A549 (cell line): ENCODE data around the gene LCN6. TPM values are rescaled to one million over a fixed set of nuclear protein-coding genes. Genes with fewer than 3 reads are reported as not detected.
"Not testable (repeated sequence)": the region's sequence is repeated elsewhere in the genome, so short reads cannot be mapped to it uniquely, and the experiment has no call there.

Experiments used
- ATAC-seq, 2 experiments: fragments of 200-7000 bp in 1 of 2; fragments of >200 bp in 1 of 2; cut with Nextera tagmentation in 1 of 2; cut with Tn5 transposase in 1 of 2; 3 replicates each; pipeline versions ENCODE4 v1.8.0 to v1.9.1; 2018 to 2020; ENCODE audit warnings: mild to moderate bottlenecking in 1 of 2, moderate library complexity in 1 of 2
- CTCF ChIA-PET: fragments of 300-600 bp; sonication (Branson Sonifier 250); formaldehyde crosslinking; extraction: SDS; loops from one replicate; lab custom pipeline; 2021; ENCODE audit warnings: antibody characterized with exemption, inconsistent platforms; lab: Yijun Ruan, JAX
- POLR2A ChIA-PET: fragments of 350-600 bp; formaldehyde crosslinking; extraction: SDS; loops from one replicate; lab custom pipeline; 2021; ENCODE audit warnings: antibody characterized with exemption, inconsistent platforms; lab: Yijun Ruan, JAX
- DNase-seq, 2 experiments: peaks; one replicate each; pipeline versions ENCODE4 v3.0.0 to v3.0.0-alpha.2; 2011 to 2016; ENCODE audit warnings: low read depth in 1 of 2, low spot score in 1 of 2
- FAIRE-seq: peaks from 2 replicates; lab custom pipeline; 2011; peaks lifted over from hg19 to GRCh38; lab: Jason Lieb, UNC
- H3K27ac ChIP-seq, 2 experiments: fragments of >200 bp; sonication (Bioruptor Twin); formaldehyde crosslinking; 3 replicates each; pipeline ENCODE4 v1.5.1; 2016 to 2017
- H3K4me1 ChIP-seq: fragments of >200 bp; sonication (Bioruptor Twin); formaldehyde crosslinking; 3 replicates; pipeline ENCODE4 v1.6.1; 2016
- H3K4me2 ChIP-seq: fragments of >200 bp; sonication (Bioruptor Twin); formaldehyde crosslinking; 3 replicates; pipeline ENCODE4 v1.6.1; 2016
- H3K4me3 ChIP-seq: fragments of >200 bp; sonication (Bioruptor Twin); formaldehyde crosslinking; 3 replicates; pipeline ENCODE4 v1.5.1; 2016
- H3K9me3 ChIP-seq: fragments of >200 bp; sonication (Bioruptor Twin); formaldehyde crosslinking; 3 replicates; pipeline ENCODE4 v1.6.1; 2016
- CHD2 ChIP-seq: fragments of 150-350 bp; IDR thresholded peaks from 2 replicates; pipeline ENCODE4 v1.6.1; 2014; ENCODE audit warnings: low read length; ENCODE audit not compliant: partially characterized antibody
- EHF ChIP-seq: fragments of 250-450 bp; sonication (Bioruptor Pico); IDR thresholded peaks from 2 replicates; pipeline ENCODE4 v1.5.0; 2020; ENCODE audit warnings: mild to moderate bottlenecking
- JUN ChIP-seq, 2 experiments: fragments of >200 bp; sonication (Bioruptor Twin); formaldehyde crosslinking; IDR thresholded peaks; 2 replicates in 1 of 2; 3 replicates in 1 of 2; pipeline ENCODE4 v1.6.1; 2016 to 2017
- KDM1A ChIP-seq: fragments of 200-600 bp; sonication (generic); IDR thresholded peaks from 2 replicates; pipeline ENCODE4 v1.6.1; 2016; ENCODE audit warnings: low read depth, mild to moderate bottlenecking
- NPAS2 ChIP-seq: fragments of 250-450 bp; sonication (Bioruptor Pico); IDR thresholded peaks from 2 replicates; pipeline ENCODE4 v1.8.0; 2022; ENCODE audit warnings: mild to moderate bottlenecking, moderate library complexity, borderline replicate concordance
- NR3C1 ChIP-seq: fragments of >200 bp; sonication (Bioruptor Twin); formaldehyde crosslinking; IDR thresholded peaks from 3 replicates; pipeline ENCODE4 v1.6.1; 2017
- POLR2A ChIP-seq: IDR thresholded peaks from 2 replicates; pipeline ENCODE4 v1.6.1; 2012; ENCODE audit warnings: mild to moderate bottlenecking, low read length
- POLR2AphosphoS2 ChIP-seq: conservative IDR thresholded peaks from 2 replicates; pipeline ENCODE4 v1.6.1; 2012; ENCODE audit warnings: low read length, improper control_type of control experiment, inconsistent platforms
- RAD21 ChIP-seq, 2 experiments: fragments of >200 bp in 1 of 2; sonication (Bioruptor Twin) in 1 of 2; formaldehyde crosslinking in 1 of 2; IDR thresholded peaks in 1 of 2; conservative IDR thresholded peaks in 1 of 2; 2 replicates in 1 of 2; 3 replicates in 1 of 2; pipeline ENCODE4 v1.6.1; 2012 to 2018; ENCODE audit warnings: inconsistent platforms in 1 of 2
- SMC3 ChIP-seq: fragments of >200 bp; sonication (Bioruptor Twin); formaldehyde crosslinking; IDR thresholded peaks from 3 replicates; pipeline ENCODE4 v1.6.1; 2018; ENCODE audit warnings: inconsistent platforms
- TP53 ChIP-seq: fragments of 250-450 bp; sonication (Bioruptor Pico); IDR thresholded peaks from 2 replicates; pipeline ENCODE4 v1.5.0; 2021; ENCODE audit warnings: mild to moderate bottlenecking, moderate library complexity
- WGBS: methylation state at CpG from one replicate; pipeline ENCODE4 v1.1.6; 2017; ENCODE audit errors: missing lambda C conversion rate; 5-methylcytosine and 5-hydroxymethylcytosine counted together
- polyA plus RNA-seq, 4 experiments: library from polyadenylated mRNA; depleted of rRNA in 3 of 4; stranded (reverse); fragments of >200 nt; fragmentation: RNase III in 1 of 4; extraction: RNeasy Plus Mini Kit Qiagen cat#74134 plus additional on column Dnase treatment in 1 of 4; gene quantifications; 2 replicates in 3 of 4; 3 replicates in 1 of 4; pipeline ENCODE4 v1.2.3, GENCODE V29; 2011 to 2017
- TF ChIP-seq, protein P1 (sequence below): fragments of 150-350 bp; IDR thresholded peaks from 2 replicates; pipeline ENCODE4 v1.6.1; 2014; ENCODE audit warnings: low read depth, mild to moderate bottlenecking, low read length
- TF ChIP-seq, protein P2 (sequence below): fragments of 250-450 bp; sonication (Bioruptor Pico); IDR thresholded peaks from 2 replicates; pipeline ENCODE4 v1.5.0; 2021; ENCODE audit warnings: mild to moderate bottlenecking, moderate library complexity, borderline replicate concordance
- TF ChIP-seq, protein P3 (sequence below): IDR thresholded peaks from 2 replicates; pipeline ENCODE4 v1.6.1; 2012

LCN6 gene
- polyA plus RNA-seq, 2 of the 4 experiments (the other 2 are of a cell fraction), result not detected

DNA sequence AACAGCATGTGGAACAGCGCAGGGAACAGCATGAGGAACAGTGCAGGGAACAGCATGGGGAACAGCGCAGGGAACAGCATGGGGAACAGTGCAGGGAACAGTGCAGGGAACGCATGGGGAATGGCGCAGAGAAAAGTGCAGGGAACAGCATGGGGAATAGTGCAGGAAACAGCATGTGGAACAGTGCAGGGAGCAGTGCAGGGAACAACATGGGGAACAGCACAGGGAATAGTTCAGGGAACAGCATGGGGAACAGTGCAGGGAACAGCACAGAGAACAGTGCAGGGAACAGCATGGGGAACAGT, 7.8 kb upstream of the LCN6 start:
- H3K4me2 ChIP-seq, result no peak overlapping the region
- no peak overlapping the region for H3K4me3 ChIP-seq
- FAIRE-seq (no peak), DNase-seq (no peak), ATAC-seq (no peak)
- 97% methylated on average over 4 of the region's 4 CpGs for WGBS
- peaks cover 13% of the 10 kb centered on the region for H3K9me3 ChIP-seq
- no peak overlapping the region for H3K27ac ChIP-seq
- peaks cover 2% of the 10 kb centered on the region; the same call in 1 of the 3 replicates for H3K4me1 ChIP-seq
- CTCF ChIA-PET, result interaction anchor here (28.0 kb wide), 1 partner anchor 22 kb away, joined by 625 read pairs; the partner anchor contains the start of gene TMEM141
- TF ChIP-seq POLR2A (no peak), JUN (IDR thresholded peaks at IDR 0.05) (no peak)
- TF ChIP-seq, protein P1, sequence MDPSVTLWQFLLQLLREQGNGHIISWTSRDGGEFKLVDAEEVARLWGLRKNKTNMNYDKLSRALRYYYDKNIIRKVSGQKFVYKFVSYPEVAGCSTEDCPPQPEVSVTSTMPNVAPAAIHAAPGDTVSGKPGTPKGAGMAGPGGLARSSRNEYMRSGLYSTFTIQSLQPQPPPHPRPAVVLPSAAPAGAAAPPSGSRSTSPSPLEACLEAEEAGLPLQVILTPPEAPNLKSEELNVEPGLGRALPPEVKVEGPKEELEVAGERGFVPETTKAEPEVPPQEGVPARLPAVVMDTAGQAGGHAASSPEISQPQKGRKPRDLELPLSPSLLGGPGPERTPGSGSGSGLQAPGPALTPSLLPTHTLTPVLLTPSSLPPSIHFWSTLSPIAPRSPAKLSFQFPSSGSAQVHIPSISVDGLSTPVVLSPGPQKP, result no peak
- POLR2A ChIA-PET, result no interaction called here

DNA sequence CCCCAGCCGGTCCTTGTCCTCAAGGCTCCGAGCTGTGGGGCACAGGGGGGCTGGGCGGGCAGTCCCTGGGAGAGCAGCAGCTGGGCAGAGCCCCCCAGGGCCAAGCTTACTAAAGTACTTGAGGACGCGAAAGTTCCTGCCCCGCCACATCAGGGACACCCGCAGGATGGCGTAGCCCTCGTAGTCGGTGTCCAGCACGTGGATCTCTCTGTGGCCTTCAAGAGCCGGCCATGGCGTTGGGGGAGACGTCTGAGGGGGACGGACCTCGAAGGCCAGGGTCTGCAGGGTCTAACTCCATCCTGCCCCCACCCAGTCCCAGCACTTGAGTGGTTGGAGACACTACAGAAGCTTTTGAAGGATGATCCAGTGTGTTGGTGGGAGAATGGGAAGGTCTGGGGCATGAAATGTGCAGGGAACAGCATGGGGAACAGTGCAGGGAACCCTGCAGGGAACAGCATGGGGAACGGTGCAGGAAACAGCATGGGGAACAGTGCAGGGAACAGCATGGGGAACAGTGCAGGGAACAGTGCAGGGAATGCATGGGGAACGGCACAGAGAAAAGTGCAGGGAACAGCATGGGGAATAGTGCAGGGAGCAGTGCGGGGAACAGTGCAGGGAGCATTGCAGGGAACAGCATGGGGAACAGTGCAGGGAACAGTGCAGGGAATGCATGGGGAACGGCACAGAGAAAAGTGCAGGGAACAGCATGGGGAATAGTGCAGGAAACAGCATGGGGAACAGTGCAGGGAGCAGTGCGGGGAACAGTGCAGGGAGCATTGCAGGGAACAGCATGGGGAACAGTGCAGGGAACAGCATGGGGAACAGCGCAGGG, 7.2 kb upstream of the LCN6 start:
- ATAC-seq, FAIRE-seq, H3K27ac ChIP-seq, DNase-seq, H3K4me2 ChIP-seq, POLR2A ChIA-PET, H3K4me3 ChIP-seq, H3K4me1 ChIP-seq: not testable (repeated sequence)
- peaks cover 13% of the 10 kb centered on the region for H3K9me3 ChIP-seq
- WGBS, result 94% methylated on average over 19 of the region's 22 CpGs
- CTCF ChIA-PET, result interaction anchor here (1.6 to 28.0 kb wide), 4 partner anchors 11 to 37 kb away, joined by 3 to 625 read pairs (median 8); partner anchors contain the start of gene TMEM141
- peak; percentile 55 for TF ChIP-seq KDM1A
- TF ChIP-seq, all 56 proteins: peak for 1; not testable (repeated sequence) for 55

DNA sequence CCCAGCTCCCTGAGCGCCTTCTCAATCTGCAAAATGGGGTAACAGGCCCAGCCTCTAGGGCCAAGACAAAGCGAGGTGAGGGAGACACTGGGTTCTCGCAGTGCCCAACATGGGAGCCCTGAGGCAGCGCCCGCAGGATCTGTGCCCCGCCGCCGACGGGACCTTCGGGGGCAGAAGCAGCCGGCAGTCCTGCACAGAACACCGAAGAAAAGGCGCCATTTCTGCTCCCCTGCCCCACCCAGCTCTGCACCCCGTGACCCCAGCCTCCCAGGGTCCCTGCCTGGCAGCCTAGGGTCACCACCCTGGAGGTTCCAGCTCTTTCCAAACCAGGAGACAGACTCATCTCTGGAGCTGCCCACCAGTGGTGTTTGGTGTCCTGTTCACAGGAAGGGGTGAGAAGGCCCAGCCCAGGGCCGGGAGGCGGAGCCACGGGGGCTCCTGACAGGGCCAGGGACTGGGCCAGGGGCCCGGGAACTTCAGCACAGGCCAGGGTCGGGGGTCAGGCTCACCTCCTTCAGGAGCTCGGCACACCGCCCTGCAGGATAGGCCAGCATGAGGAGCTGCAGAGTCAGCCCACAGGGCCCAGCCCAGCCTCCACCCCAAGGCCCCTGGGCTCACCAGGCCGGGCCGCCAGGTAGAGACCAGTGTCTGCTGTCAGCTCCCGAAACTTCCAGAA, 6.4 kb upstream of the LCN6 start:
- no peak overlapping the region for H3K4me2 ChIP-seq
- TF ChIP-seq, protein P2, sequence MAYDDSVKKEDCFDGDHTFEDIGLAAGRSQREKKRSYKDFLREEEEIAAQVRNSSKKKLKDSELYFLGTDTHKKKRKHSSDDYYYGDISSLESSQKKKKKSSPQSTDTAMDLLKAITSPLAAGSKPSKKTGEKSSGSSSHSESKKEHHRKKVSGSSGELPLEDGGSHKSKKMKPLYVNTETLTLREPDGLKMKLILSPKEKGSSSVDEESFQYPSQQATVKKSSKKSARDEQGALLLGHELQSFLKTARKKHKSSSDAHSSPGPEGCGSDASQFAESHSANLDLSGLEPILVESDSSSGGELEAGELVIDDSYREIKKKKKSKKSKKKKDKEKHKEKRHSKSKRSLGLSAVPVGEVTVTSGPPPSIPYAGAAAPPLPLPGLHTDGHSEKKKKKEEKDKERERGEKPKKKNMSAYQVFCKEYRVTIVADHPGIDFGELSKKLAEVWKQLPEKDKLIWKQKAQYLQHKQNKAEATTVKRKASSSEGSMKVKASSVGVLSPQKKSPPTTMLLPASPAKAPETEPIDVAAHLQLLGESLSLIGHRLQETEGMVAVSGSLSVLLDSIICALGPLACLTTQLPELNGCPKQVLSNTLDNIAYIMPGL (CRISPR knock-in tag), result no peak
- ATAC-seq (peak in 1 of 2 experiments; percentile 13; a peak in 2 of 6 replicates), DNase-seq (no peak), FAIRE-seq (no peak)
- no peak overlapping the region for H3K4me3 ChIP-seq
- ChIA-PET CTCF (interaction anchor here (1.6 to 28.0 kb wide), 4 partner anchors 10 to 38 kb away, joined by 3 to 625 read pairs (median 8); partner anchors contain the start of gene TMEM141), POLR2A (no interaction called here)
- peaks cover 13% of the 10 kb centered on the region for H3K9me3 ChIP-seq
- no peak overlapping the region for H3K27ac ChIP-seq
- no peaks in the 10 kb centered on the region for H3K4me1 ChIP-seq
- 95% methylated on average over 15 of the region's 24 CpGs for WGBS

DNA sequence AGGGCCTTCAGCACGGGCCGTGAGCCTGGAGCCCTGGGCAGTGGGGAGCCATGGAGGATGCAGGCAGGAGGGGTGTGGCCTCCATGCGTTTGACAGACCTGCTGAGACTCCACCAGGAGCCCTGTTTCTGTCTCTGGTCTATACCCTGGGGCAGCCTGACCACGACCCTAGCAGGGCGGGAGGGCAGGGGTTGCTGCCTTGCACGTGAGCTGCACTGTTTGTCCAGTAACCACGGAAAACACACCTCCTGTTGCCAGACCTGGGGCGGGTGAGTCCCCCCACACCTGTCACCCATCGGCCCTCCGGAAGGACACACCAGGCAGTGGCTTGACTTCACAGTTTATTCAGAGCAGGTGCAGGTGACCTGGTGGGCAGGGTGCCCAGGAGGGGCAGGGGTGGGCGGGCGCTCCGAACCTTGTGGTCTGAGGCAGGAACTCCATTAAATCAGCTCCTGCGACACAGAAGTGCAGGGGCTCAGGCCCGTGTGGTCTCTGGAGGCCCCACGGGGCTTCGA, 5.8 kb upstream of the LCN6 start:
- TF ChIP-seq CHD2, result no peak
- no peak for TF ChIP-seq RAD21 (conservative IDR thresholded peaks at IDR 0.05 in 1 of 2, IDR thresholded peaks at IDR 0.05 in 1 of 2)
- no peak for TF ChIP-seq SMC3
- TF ChIP-seq NR3C1, result no peak
- no peak for TF ChIP-seq NPAS2 (CRISPR knock-in tag)
- TF ChIP-seq, protein P3, sequence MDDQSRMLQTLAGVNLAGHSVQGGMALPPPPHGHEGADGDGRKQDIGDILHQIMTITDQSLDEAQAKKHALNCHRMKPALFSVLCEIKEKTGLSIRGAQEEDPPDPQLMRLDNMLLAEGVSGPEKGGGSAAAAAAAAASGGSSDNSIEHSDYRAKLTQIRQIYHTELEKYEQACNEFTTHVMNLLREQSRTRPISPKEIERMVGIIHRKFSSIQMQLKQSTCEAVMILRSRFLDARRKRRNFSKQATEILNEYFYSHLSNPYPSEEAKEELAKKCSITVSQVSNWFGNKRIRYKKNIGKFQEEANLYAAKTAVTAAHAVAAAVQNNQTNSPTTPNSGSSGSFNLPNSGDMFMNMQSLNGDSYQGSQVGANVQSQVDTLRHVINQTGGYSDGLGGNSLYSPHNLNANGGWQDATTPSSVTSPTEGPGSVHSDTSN, result no peak
- no peak for TF ChIP-seq POLR2AphosphoS2
- TF ChIP-seq TP53 (CRISPR knock-in tag), result no peak
- no peak for TF ChIP-seq EHF (CRISPR knock-in tag)
- WGBS, result 80% methylated on average over 6 of the region's 17 CpGs
- no peak overlapping the region for H3K4me2 ChIP-seq
- FAIRE-seq, result no peak
- ATAC-seq, result no peak
- H3K4me3 ChIP-seq, result no peak overlapping the region
- ChIA-PET POLR2A (no interaction called here), CTCF (interaction anchor here (1.6 to 28.0 kb wide), 4 partner anchors 10 to 38 kb away, joined by 3 to 625 read pairs (median 8); partner anchors contain the start of gene TMEM141)
- H3K9me3 ChIP-seq, result peaks cover 13% of the 10 kb centered on the region
- H3K4me1 ChIP-seq, result no peaks in the 10 kb centered on the region
- DNase-seq, result no peak
- no peak overlapping the region for H3K27ac ChIP-seq
